HG03159 (cell line): ENCODE data around the gene MCM3AP.

ENCODE experiments used
- ATAC-seq: cut with Tn5 transposase; IDR thresholded peaks from one replicate; pipeline ENCODE4 v1.9.1; 2021; ENCODE audit warnings: mild to moderate bottlenecking, moderate library complexity; ENCODE audit not compliant: unreplicated experiment

MCM3AP gene

GRCh38 chr21:46189213-46189958 lies 96.0 kb downstream of the MCM3AP start:
- no peak for ATAC-seq

- ATAC-seq = no peak
Observed at GRCh38 chr21:46188226-46189212, 96.9 kb downstream of the MCM3AP start.

GRCh38 chr21:46187814-46188213 lies 97.6 kb downstream of the MCM3AP start:
- ATAC-seq = no peak

- ATAC-seq = no peak
Observed at GRCh38 chr21:46187261-46187660, 98.2 kb downstream of the MCM3AP start.

- no peak for ATAC-seq
Observed at GRCh38 chr21:46185716-46186115, 99.7 kb downstream of the MCM3AP start.
